ENCODE data around the gene PHPT1. TPM values are rescaled to one million over a fixed set of nuclear protein-coding genes. Genes with fewer than 3 reads are reported as not detected.
A peak's percentile ranks its signal among the peaks of the same experiment; 100 is the strongest.
"Not testable (repeated sequence)": the region's sequence is repeated elsewhere in the genome, so short reads cannot be mapped to it uniquely, and the experiment has no call there.

The PHPT1 gene
- 544 TPM for polyA plus RNA-seq (2012; ENCODE audit: insufficient read depth, insufficient read length, low read depth)

DNA sequence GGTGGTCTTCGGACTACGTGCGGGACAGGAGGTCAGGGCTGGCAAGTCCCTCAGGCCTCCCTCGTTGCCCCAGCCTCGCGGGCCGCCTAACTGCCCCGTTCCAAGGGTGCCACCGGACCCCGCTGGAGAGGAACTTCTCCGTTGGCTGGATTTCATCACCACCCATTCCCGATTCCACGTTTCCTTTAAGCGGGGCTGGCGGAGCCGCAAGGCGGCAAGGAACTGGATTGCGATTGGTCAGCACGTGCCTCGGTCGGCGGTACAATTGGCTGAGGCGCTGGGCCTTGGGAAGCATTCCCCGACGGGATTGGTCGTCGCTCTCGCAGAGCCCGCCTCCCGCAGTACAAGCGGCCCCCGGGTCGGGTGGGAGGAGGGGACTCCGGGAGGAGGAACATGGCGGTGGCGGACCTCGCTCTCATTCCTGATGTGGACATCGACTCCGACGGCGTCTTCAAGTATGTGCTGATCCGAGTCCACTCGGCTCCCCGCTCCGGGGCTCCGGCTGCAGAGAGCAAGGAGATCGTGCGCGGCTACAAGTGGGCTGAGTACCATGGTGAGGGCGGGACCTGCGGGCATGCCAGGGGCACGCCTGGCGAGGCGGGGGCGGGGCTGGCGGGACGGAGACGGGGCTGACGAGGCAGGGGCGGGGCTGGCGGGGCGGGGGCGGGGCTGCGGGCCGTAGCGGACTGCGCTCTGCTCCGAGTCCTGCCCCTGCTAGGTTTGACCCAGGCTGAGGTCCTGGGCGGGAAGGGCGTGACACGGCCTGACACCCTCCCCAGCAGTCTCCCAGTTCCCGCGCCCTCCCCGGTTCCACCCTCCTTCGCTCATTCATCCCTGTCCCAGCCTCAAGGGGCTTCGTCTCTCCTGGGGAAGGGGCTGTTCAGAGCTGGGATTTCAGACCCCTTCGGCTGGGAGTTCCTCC, at the start of gene PHPT1:
Gene PHPT1 (plus strand): TSS at position 372 of the 922 bp plus-strand sequence. CDS start 22 bp downstream, at position 394.
- Histone ChIP-seq H3K9me3 (no peaks in the 10 kb centered on the region), H3K27me3 (no peaks in the 10 kb centered on the region), H3K4me1 (no peaks in the 10 kb centered on the region), H3K4me3 (ENCODE audit: low read depth, low read length) (peak within 1 kb of the TSS; percentile 70), H3K36me3 (peaks cover 11% of the 10 kb centered on the region)
- DNase-seq: peak; percentile 99
- TF ChIP-seq CTCF (IDR thresholded peaks at IDR 0.05; ENCODE audit: low read depth, low read length): no peak

GRCh38 chr9:136799854-136800657, 49.2 kb upstream of the PHPT1 start:
- peak; percentile 92 for DNase-seq
- TF ChIP-seq CTCF (IDR thresholded peaks at IDR 0.05; ENCODE audit: low read depth, low read length): no peak
- Histone ChIP-seq H3K4me1 (peaks cover 36% of the 10 kb centered on the region), H3K9me3 (no peaks in the 10 kb centered on the region), H3K27me3 (no peaks in the 10 kb centered on the region; the same call in 1 of the 2 replicates), H3K36me3 (no peaks in the 10 kb centered on the region), H3K4me3 (ENCODE audit: low read depth, low read length) (peak overlapping the region; percentile 53)

- no peaks in the 10 kb centered on the region for H3K9me3 ChIP-seq
- no peaks in the 10 kb centered on the region for H3K27me3 ChIP-seq
- H3K36me3 ChIP-seq: no peaks in the 10 kb centered on the region
- peaks cover 17% of the 10 kb centered on the region for H3K4me1 ChIP-seq
- TF ChIP-seq CTCF (IDR thresholded peaks at IDR 0.05; ENCODE audit: low read depth, low read length): no peak
- no peak overlapping the region for H3K4me3 ChIP-seq (ENCODE audit: low read depth, low read length)
- DNase-seq: no peak
Measured at GRCh38 chr9:136802321-136802720, 46.9 kb upstream of the PHPT1 start.

- not testable (repeated sequence) for H3K9me3 ChIP-seq; H3K36me3 ChIP-seq; H3K27me3 ChIP-seq; H3K4me3 ChIP-seq (ENCODE audit: low read depth, low read length); DNase-seq
- H3K4me1 ChIP-seq: peaks cover 12% of the 10 kb centered on the region
Measured at GRCh38 chr9:136803009-136803550, 46.1 kb upstream of the PHPT1 start.

DNA sequence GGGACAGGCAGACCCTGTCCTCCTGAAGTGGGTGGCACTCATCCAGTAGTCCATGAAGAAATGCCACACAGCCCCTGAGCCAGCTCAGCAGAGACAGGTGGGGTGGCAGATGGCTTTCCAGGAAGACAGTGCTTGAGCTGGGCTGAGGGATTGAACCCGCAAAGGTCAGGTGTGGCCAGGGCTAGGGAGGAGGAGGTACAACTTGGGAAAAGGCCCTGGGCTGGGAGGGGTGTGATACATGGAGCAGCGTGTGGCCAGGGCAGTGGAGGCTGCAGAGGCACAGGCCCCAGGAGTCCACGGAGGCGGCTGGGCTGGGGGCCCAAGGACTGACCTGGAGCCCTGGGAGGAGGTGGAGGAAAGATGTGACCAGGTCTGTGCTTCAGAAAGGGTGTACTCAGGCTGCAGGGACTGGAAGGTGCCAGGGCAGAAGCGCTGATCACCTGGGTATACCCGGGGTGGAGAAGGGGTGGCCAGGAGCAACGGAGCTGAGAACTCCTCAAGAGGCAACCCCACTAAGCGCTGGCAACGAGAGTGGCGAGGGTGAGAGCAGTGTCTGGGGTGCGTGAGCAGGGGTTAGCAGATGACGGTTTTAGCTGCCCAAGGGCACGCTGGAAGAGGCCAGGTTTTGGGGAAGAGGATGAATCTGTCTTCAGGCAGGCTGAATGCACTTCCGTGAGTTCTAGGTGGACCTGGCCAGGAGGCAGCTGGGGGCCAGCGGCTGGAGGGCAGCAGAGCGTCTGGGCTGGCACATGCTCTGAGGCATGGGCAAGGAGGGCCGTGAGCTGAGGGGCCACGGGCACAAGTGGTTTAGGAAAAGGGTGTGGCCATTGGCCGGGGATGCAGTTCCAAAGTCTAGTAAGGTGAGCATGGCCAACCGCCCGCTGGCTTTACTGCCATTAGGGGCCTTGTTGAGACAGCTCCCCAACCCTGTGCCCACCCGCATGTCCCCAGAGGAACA, 45.4 kb upstream of the PHPT1 start:
- no peak for TF ChIP-seq CTCF (IDR thresholded peaks at IDR 0.05; ENCODE audit: low read depth, low read length)
- H3K4me1 ChIP-seq: peaks cover 12% of the 10 kb centered on the region

More for the DNA sequence above, 45.4 kb upstream of the PHPT1 start:
- Histone ChIP-seq H3K27me3 (no peaks in the 10 kb centered on the region), H3K9me3 (no peaks in the 10 kb centered on the region), H3K4me3 (ENCODE audit: low read depth, low read length) (no peak overlapping the region), H3K36me3 (peaks cover 3% of the 10 kb centered on the region)
- no peak for DNase-seq
